Measurements from ENCODE around the gene LMX1A. TPM values are rescaled to one million over a fixed set of nuclear protein-coding genes. Genes with fewer than 3 reads are reported as not detected.

LMX1A gene
- total and polyA plus RNA-seq, 4 experiments from 2014 or later, result not detected

GRCh38 chr1:165353731-165354671 lies 2.5 kb downstream of the LMX1A start:
- ChIA-PET CTCF (ENCODE audit: partially characterized antibody) (interaction anchor here (1.3 kb wide), 1 partner anchor 13 kb away, joined by 6 read pairs; no protein-coding TSS in a partner anchor), POLR2A (ENCODE audit: partially characterized antibody) (no interaction called here)
- Mint-ChIP-seq H3K9me3 (peaks cover 0 to 1% (median 0%) of the 10 kb centered on the region in 8 donors), H3K27me3 (peaks cover 65 to 68% of the 10 kb centered on the region in 2 donors), H3K4me3 (peak overlapping the region in 2 of 8 donors; percentile 62 to 63), H3K27ac (no peak overlapping the region), H3K4me1 (peaks cover 6 to 39% (median 10%) of the 10 kb centered on the region in 4 donors), H3K36me3 (no peaks in the 10 kb centered on the region)
- Histone ChIP-seq H3K4me3 (ENCODE audit: low read length in 2 of 2) (no peak overlapping the region), H3K4me1 (ENCODE audit: insufficient read depth, low read length) (no peaks in the 10 kb centered on the region), H3K36me3 (ENCODE audit: insufficient read depth, low read length) (no peaks in the 10 kb centered on the region), H3K9me3 (ENCODE audit: control insufficient read depth in 1 of 2, low read length in 2 of 2) (no peaks in the 10 kb centered on the region), H3K27me3 (ENCODE audit: insufficient read depth, low read length) (peaks cover 19% of the 10 kb centered on the region), H3K27ac (ENCODE audit: low read depth, low read length) (no peak overlapping the region)
- intact Hi-C loops (cut with micrococcal nuclease), result no loop called here
- DNase-seq, result no peak

DNA sequence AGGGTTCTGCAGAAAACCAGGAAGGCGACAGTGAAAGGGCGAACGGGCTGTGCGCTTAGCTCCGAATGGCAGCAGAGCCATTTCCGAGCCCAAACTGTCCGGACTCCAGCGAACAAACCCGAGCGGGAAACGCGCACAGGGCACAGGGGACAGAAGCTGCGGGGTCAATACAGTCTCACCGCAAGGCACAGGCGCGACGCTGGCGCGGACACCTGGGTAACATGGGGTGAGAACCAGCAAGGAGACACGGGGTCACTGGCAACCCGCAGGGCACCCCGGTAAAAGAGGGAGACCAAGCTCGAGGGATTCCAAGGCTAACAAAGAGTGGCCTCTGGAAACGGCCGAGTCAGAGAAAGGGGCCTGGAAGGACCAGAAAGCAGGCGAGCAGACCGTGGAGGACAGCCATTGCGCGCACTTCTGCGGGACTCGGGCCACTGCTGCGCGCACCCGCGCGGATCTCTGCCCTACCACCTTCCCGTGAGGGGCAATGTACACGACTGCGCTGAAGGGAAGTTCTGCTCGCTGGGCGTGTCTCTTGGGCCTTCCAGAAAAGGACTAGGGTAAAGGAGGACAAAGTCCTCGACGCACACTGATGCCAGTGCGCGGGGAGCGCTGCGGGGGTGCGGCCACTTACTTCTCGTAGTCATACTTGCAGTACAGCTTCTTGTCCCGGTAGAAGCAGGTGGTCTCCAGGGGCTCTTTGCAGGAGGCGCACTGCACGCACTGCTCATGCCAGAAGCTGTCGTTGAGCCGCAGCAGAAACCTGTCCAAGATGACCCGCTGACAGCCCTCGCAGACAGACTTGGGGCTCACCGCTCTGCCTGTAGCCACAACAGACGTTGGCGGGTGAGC lies 3.8 kb downstream of the LMX1A start:
- H3K36me3 Mint-ChIP-seq, result no peaks in the 10 kb centered on the region
- H3K27me3 Mint-ChIP-seq, result peaks cover 67 to 68% of the 10 kb centered on the region in 2 donors
- no peaks in the 10 kb centered on the region for H3K36me3 ChIP-seq (ENCODE audit: insufficient read depth, low read length)
- H3K27me3 ChIP-seq (ENCODE audit: insufficient read depth, low read length), result peaks cover 19% of the 10 kb centered on the region
- intact Hi-C loops (cut with micrococcal nuclease), result no loop called here
- H3K4me3 ChIP-seq (ENCODE audit: low read length in 2 of 2), result no peak overlapping the region
- no peak for DNase-seq
- peaks cover 0 to 1% (median 0%) of the 10 kb centered on the region in 8 donors for H3K9me3 Mint-ChIP-seq
- no peaks in the 10 kb centered on the region for H3K9me3 ChIP-seq (ENCODE audit: control insufficient read depth in 1 of 2, low read length in 2 of 2)
- peaks cover 6 to 39% (median 10%) of the 10 kb centered on the region in 4 donors for H3K4me1 Mint-ChIP-seq
- no peak overlapping the region for H3K27ac Mint-ChIP-seq
- H3K4me1 ChIP-seq (ENCODE audit: insufficient read depth, low read length), result no peaks in the 10 kb centered on the region
- no peak overlapping the region for H3K27ac ChIP-seq (ENCODE audit: low read depth, low read length)
- POLR2A ChIA-PET (ENCODE audit: partially characterized antibody), result no interaction called here
- CTCF ChIA-PET (ENCODE audit: partially characterized antibody), result interaction anchor here (1.0 to 1.6 kb wide), 2 partner anchors 13 to 14 kb away, joined by 3 read pairs; no protein-coding TSS in a partner anchor
- H3K4me3 Mint-ChIP-seq, result no peak overlapping the region

DNA sequence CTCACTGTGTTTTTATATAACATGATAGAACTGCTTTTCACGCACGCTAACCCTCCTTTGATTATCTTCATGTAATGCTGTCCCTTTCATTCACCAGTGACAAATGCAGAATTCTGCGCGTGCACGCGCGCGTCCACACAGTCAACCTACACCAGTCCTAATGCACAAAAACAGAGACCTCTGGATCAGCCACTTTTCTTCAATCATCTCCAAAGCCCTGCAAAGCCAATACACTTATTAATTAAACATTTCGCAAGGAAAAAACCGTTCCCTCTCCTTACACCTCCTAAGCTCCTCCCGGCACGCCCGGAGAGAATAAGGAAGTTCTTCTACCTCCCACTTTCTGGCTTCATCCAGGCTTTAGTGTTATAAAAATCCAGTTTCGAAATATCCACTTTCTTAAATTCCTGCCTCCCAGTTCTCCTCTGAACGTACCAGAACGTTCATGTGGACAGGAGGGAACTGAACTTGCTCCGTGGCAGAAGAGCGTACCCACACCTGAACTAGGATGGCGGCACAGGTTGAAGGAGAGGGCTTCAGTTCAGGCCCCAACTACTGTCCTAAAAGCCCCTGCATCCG lies 4.6 kb downstream of the LMX1A start:
- H3K27me3 Mint-ChIP-seq, result peaks cover 64 to 65% of the 10 kb centered on the region in 2 donors
- POLR2A ChIA-PET (ENCODE audit: partially characterized antibody), result no interaction called here
- H3K27ac Mint-ChIP-seq, result no peak overlapping the region
- H3K4me1 Mint-ChIP-seq, result peaks cover 5 to 36% (median 8%) of the 10 kb centered on the region in 4 donors
- H3K27ac ChIP-seq (ENCODE audit: low read depth, low read length), result no peak overlapping the region
- H3K27me3 ChIP-seq (ENCODE audit: insufficient read depth, low read length), result peaks cover 19% of the 10 kb centered on the region
- peaks cover 0 to 1% (median 0%) of the 10 kb centered on the region in 8 donors for H3K9me3 Mint-ChIP-seq
- H3K4me3 Mint-ChIP-seq, result no peak overlapping the region
- H3K4me1 ChIP-seq (ENCODE audit: insufficient read depth, low read length), result no peaks in the 10 kb centered on the region
- CTCF ChIA-PET (ENCODE audit: partially characterized antibody), result interaction anchor here (1.6 to 2.3 kb wide), 2 partner anchors 14 to 16 kb away, joined by 3 to 18 read pairs; no protein-coding TSS in a partner anchor
- H3K4me3 ChIP-seq (ENCODE audit: low read length in 2 of 2), result no peak overlapping the region
- intact Hi-C loops (cut with micrococcal nuclease), result no loop called here
- no peaks in the 10 kb centered on the region for H3K36me3 Mint-ChIP-seq
- DNase-seq, result no peak
- no peaks in the 10 kb centered on the region for H3K9me3 ChIP-seq (ENCODE audit: control insufficient read depth in 1 of 2, low read length in 2 of 2)
- no peaks in the 10 kb centered on the region for H3K36me3 ChIP-seq (ENCODE audit: insufficient read depth, low read length)

DNA sequence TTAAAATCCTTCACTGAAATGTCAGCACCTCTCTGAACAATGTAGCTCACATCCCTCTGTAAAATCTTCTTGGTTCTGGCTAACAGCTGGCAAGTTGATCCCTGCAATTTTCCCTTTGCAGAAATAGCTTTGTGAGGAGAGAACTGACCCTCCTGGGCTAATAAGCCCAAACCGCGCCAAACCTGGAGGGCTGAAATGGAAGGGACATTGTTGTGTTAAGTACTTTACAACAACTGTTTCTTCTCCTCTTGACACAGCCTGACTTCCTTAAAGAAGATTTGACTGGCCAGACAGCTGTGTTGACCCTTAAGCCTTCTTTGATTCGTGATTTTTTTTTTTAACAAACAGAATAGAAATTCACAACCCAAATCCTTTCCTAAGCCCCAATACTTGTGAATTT lies 5.7 kb downstream of the LMX1A start:
- Mint-ChIP-seq H3K9me3 (peaks cover 0 to 1% (median 0%) of the 10 kb centered on the region in 8 donors), H3K27me3 (peaks cover 64 to 69% of the 10 kb centered on the region in 2 donors), H3K36me3 (no peaks in the 10 kb centered on the region), H3K4me3 (no peak overlapping the region), H3K4me1 (peaks cover 5 to 35% (median 7%) of the 10 kb centered on the region in 4 donors), H3K27ac (no peak overlapping the region)
- Histone ChIP-seq H3K36me3 (ENCODE audit: insufficient read depth, low read length) (no peaks in the 10 kb centered on the region), H3K4me3 (ENCODE audit: low read length in 2 of 2) (no peak overlapping the region), H3K9me3 (ENCODE audit: control insufficient read depth in 1 of 2, low read length in 2 of 2) (no peaks in the 10 kb centered on the region), H3K4me1 (ENCODE audit: insufficient read depth, low read length) (no peaks in the 10 kb centered on the region), H3K27me3 (ENCODE audit: insufficient read depth, low read length) (peaks cover 17% of the 10 kb centered on the region), H3K27ac (ENCODE audit: low read depth, low read length) (no peak overlapping the region)
- POLR2A ChIA-PET (ENCODE audit: partially characterized antibody), result no interaction called here
- no peak for DNase-seq
- intact Hi-C loops (cut with micrococcal nuclease), result no loop called here
- CTCF ChIA-PET (ENCODE audit: partially characterized antibody), result interaction anchor here (1.6 to 2.3 kb wide), 2 partner anchors 15 to 17 kb away, joined by 3 to 18 read pairs; no protein-coding TSS in a partner anchor

DNA sequence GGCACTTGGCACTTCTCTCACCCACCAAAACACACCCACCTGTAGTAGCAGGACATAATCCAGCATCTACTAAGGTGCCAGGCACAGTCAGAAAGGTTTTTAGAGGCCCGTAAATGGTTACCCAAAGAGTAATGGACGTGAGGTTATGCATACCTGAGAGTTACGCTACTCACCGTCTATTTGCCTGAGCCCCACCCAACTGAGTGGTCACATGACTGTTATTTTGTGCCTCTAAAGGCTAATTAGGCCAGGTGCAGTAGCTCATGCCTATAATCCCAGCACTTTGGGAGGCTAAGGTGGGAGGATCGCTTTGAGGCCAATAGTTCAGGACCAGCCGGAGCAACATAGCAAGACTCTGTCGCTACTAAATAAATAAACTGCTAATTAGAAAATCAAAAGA lies 11.0 kb downstream of the LMX1A start:
- CTCF ChIA-PET (ENCODE audit: partially characterized antibody), result interaction anchor here (6.4 kb wide), 1 partner anchor 22 kb away, joined by 39 read pairs; no protein-coding TSS in a partner anchor

DNA sequence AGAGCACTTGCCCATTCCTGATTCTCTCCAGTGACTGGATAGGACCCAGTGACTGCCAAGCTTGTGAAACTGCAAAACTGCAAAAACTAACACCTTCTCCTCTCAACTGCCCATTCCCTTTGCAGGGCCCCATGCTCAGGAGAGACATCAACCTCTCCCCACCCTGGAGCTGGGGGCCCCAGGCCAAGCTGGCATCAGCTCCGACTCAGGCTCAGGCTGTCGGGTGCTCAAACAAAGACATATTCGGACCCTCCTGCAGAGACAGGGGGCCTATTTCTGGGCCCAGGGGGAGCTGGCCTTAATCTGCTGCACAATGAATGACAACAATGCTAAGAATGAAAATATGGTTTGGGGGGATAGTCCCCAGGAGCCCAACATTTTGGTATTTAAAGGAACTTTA lies 11.8 kb downstream of the LMX1A start:
- Histone ChIP-seq H3K9me3 (ENCODE audit: control insufficient read depth in 1 of 2, low read length in 2 of 2) (no peaks in the 10 kb centered on the region), H3K36me3 (ENCODE audit: insufficient read depth, low read length) (no peaks in the 10 kb centered on the region), H3K4me1 (ENCODE audit: insufficient read depth, low read length) (no peaks in the 10 kb centered on the region), H3K27ac (ENCODE audit: low read depth, low read length) (no peak overlapping the region), H3K27me3 (ENCODE audit: insufficient read depth, low read length) (no peaks in the 10 kb centered on the region), H3K4me3 (ENCODE audit: low read length in 2 of 2) (no peak overlapping the region)
- Mint-ChIP-seq H3K4me3 (no peak overlapping the region), H3K27ac (no peak overlapping the region), H3K27me3 (peaks cover 51 to 54% of the 10 kb centered on the region in 2 donors), H3K36me3 (no peaks in the 10 kb centered on the region), H3K9me3 (peaks cover 0 to 3% (median 0%) of the 10 kb centered on the region in 8 donors), H3K4me1 (no peaks in the 10 kb centered on the region)
- intact Hi-C loops (cut with micrococcal nuclease), result no loop called here
- DNase-seq, result no peak
- ChIA-PET POLR2A (ENCODE audit: partially characterized antibody) (no interaction called here), CTCF (ENCODE audit: partially characterized antibody) (interaction anchor here (6.4 kb wide), 1 partner anchor 23 kb away, joined by 39 read pairs; no protein-coding TSS in a partner anchor)

More for the DNA sequence above, 11.0 kb downstream of the LMX1A start:
- Histone ChIP-seq H3K9me3 (ENCODE audit: control insufficient read depth in 1 of 2, low read length in 2 of 2) (no peaks in the 10 kb centered on the region), H3K4me1 (ENCODE audit: insufficient read depth, low read length) (no peaks in the 10 kb centered on the region), H3K4me3 (ENCODE audit: low read length in 2 of 2) (no peak overlapping the region), H3K27ac (ENCODE audit: low read depth, low read length) (no peak overlapping the region), H3K36me3 (ENCODE audit: insufficient read depth, low read length) (no peaks in the 10 kb centered on the region), H3K27me3 (ENCODE audit: insufficient read depth, low read length) (no peaks in the 10 kb centered on the region)
- POLR2A ChIA-PET (ENCODE audit: partially characterized antibody), result no interaction called here
- DNase-seq, result no peak
- Mint-ChIP-seq H3K9me3 (peaks cover 0 to 2% (median 0%) of the 10 kb centered on the region in 8 donors), H3K27me3 (peaks cover 53 to 55% of the 10 kb centered on the region in 2 donors), H3K36me3 (no peaks in the 10 kb centered on the region), H3K27ac (no peak overlapping the region), H3K4me1 (no peaks in the 10 kb centered on the region), H3K4me3 (no peak overlapping the region)
- intact Hi-C loops (cut with micrococcal nuclease), result no loop called here
